HEK293 (cell line): ENCODE results near the gene PAQR6.

Source experiments
- CTCF ChIA-PET: fragments of 350-600 bp; formaldehyde crosslinking; extraction: SDS; loops from one replicate; lab custom pipeline; 2021; ENCODE audit warnings: antibody characterized with exemption; lab: Yijun Ruan, JAX
- POLR2A ChIA-PET: fragments of 300-600 bp; formaldehyde crosslinking; extraction: SDS; loops from one replicate; lab custom pipeline; 2020; ENCODE audit warnings: antibody characterized with exemption, inconsistent platforms; lab: Yijun Ruan, JAX
- H3K27ac ChIP-seq: fragments of 200-500 bp; sonication (Bioruptor generic); 2 replicates; pipeline ENCODE4 v1.5.1; 2014; ENCODE audit warnings: low read depth, low read length, control low read depth, inconsistent platforms; ENCODE audit errors: extremely low read depth
- H3K36me3 ChIP-seq, 2 experiments: fragments of 200-500 bp in 1 of 2; sonication (Bioruptor generic) in 1 of 2; 1 replicate in 1 of 2; 2 replicates in 1 of 2; pipeline ENCODE4 v1.5.1; 2014 to 2017; ENCODE audit warnings: inconsistent platforms in 2 of 2, low read length in 2 of 2; ENCODE audit not compliant: control insufficient read depth in 2 of 2, insufficient read depth in 1 of 2
- H3K4me1 ChIP-seq: fragments of 200-500 bp; sonication (Bioruptor generic); 2 replicates; pipeline ENCODE4 v1.5.1; 2014; ENCODE audit warnings: mild to moderate bottlenecking, low read length, inconsistent platforms; ENCODE audit not compliant: control insufficient read depth, insufficient read depth
- H3K4me3 ChIP-seq: 2 replicates; pipeline ENCODE4 v1.5.1; 2011; ENCODE audit warnings: low read depth, mild to moderate bottlenecking, control low read depth, low read length, moderate library complexity
- H3K9me3 ChIP-seq: fragments of 200-500 bp; sonication (Bioruptor generic); 2 replicates; pipeline ENCODE4 v1.5.1; 2014; ENCODE audit warnings: low read depth, low read length, inconsistent platforms; ENCODE audit not compliant: control insufficient read depth, insufficient read depth
- AEBP2 ChIP-seq: fragments of 450-650 bp; formaldehyde crosslinking; IDR thresholded peaks from 2 replicates; pipeline ENCODE4 v1.5.1; 2016; ENCODE audit warnings: missing biosample characterization, missing genetic modification characterization, borderline replicate concordance
- ATF2 ChIP-seq: fragments of 450-650 bp; formaldehyde crosslinking; IDR thresholded peaks from 2 replicates; pipeline ENCODE4 v1.5.1; 2016; ENCODE audit warnings: missing biosample characterization, missing genetic modification characterization, low read depth
- BCL11A ChIP-seq: fragments of 450-650 bp; formaldehyde crosslinking; IDR thresholded peaks from 2 replicates; pipeline ENCODE4 v1.5.1; 2016; ENCODE audit warnings: low read depth, missing biosample characterization, missing genetic modification characterization
- FEZF1 ChIP-seq: fragments of 450-650 bp; formaldehyde crosslinking; IDR thresholded peaks from 2 replicates; pipeline ENCODE4 v1.5.1; 2016; ENCODE audit warnings: missing biosample characterization, missing genetic modification characterization
- KLF17 ChIP-seq: fragments of 450-650 bp; formaldehyde crosslinking; IDR thresholded peaks from 2 replicates; pipeline ENCODE4 v1.5.1; 2016; ENCODE audit warnings: missing biosample characterization, missing genetic modification characterization
- REST ChIP-seq: fragments of 450-650 bp; formaldehyde crosslinking; IDR thresholded peaks from 2 replicates; pipeline ENCODE4 v1.5.1; 2016; ENCODE audit warnings: missing biosample characterization, missing genetic modification characterization
- TRIM28 ChIP-seq: IDR thresholded peaks from 2 replicates; pipeline ENCODE4 v1.6.1; 2011; ENCODE audit warnings: low read length, control low read depth, borderline replicate concordance
- YY2 ChIP-seq: fragments of 450-650 bp; formaldehyde crosslinking; IDR thresholded peaks from 2 replicates; pipeline ENCODE4 v1.5.1; 2016; ENCODE audit warnings: missing biosample characterization, missing genetic modification characterization
- ZBTB10 ChIP-seq: fragments of 450-650 bp; formaldehyde crosslinking; IDR thresholded peaks from 2 replicates; pipeline ENCODE4 v1.5.1; 2016; ENCODE audit warnings: missing biosample characterization, missing genetic modification characterization
- ZFHX2 ChIP-seq: fragments of 450-650 bp; formaldehyde crosslinking; conservative IDR thresholded peaks from 2 replicates; pipeline ENCODE4 v1.5.1; 2016; ENCODE audit warnings: missing biosample characterization, missing genetic modification characterization
- ZNF26 ChIP-seq: fragments of 450-650 bp; formaldehyde crosslinking; IDR thresholded peaks from 2 replicates; pipeline ENCODE4 v1.5.1; 2016; ENCODE audit warnings: missing biosample characterization, missing genetic modification characterization
- ZNF302 ChIP-seq: fragments of 450-650 bp; formaldehyde crosslinking; IDR thresholded peaks from 2 replicates; pipeline ENCODE4 v1.5.1; 2016; ENCODE audit warnings: missing biosample characterization, missing genetic modification characterization, low read depth
- ZNF341 ChIP-seq: fragments of 450-650 bp; formaldehyde crosslinking; IDR thresholded peaks from 2 replicates; pipeline ENCODE4; 2016; ENCODE audit warnings: low read depth, missing biosample characterization, missing genetic modification characterization
- ZNF48 ChIP-seq: fragments of 450-650 bp; formaldehyde crosslinking; IDR thresholded peaks from 2 replicates; pipeline ENCODE4 v1.5.1; 2016; ENCODE audit warnings: missing biosample characterization, missing genetic modification characterization
- ZNF580 ChIP-seq: fragments of 450-650 bp; formaldehyde crosslinking; IDR thresholded peaks from 2 replicates; pipeline ENCODE4 v1.5.1; 2016; ENCODE audit warnings: missing biosample characterization, missing genetic modification characterization
- ZNF707 ChIP-seq: fragments of 450-650 bp; formaldehyde crosslinking; IDR thresholded peaks from 2 replicates; pipeline ENCODE4 v1.5.1; 2016; ENCODE audit warnings: missing biosample characterization, missing genetic modification characterization
- ZNF791 ChIP-seq: fragments of 450-650 bp; formaldehyde crosslinking; IDR thresholded peaks from 2 replicates; pipeline ENCODE4 v1.5.1; 2016; ENCODE audit warnings: missing biosample characterization, missing genetic modification characterization
- ZSCAN18 ChIP-seq: fragments of 450-650 bp; formaldehyde crosslinking; IDR thresholded peaks from 2 replicates; pipeline ENCODE4 v1.5.1; 2016; ENCODE audit warnings: missing biosample characterization, missing genetic modification characterization

Gene PAQR6

GRCh38 chr1:156230473-156230837 lies 17.4 kb downstream of the PAQR6 start:
- TF ChIP-seq TRIM28 = no peak
- no peak for TF ChIP-seq ZNF341 (tag by site-specific recombination)
- no peak for TF ChIP-seq ZNF707 (tag by site-specific recombination)
- no peak for TF ChIP-seq ZSCAN18 (tag by site-specific recombination)
- no peak for TF ChIP-seq FEZF1 (tag by site-specific recombination)
- TF ChIP-seq YY2 = no peak
- no peak for TF ChIP-seq ZNF580 (tag by site-specific recombination)
- TF ChIP-seq REST (tag by site-specific recombination) = no peak
- TF ChIP-seq ZFHX2 (tag by site-specific recombination) = no peak
- no peak for TF ChIP-seq ATF2 (tag by site-specific recombination)
- no peak for TF ChIP-seq ZNF302 (tag by site-specific recombination)
- TF ChIP-seq ZBTB10 (tag by site-specific recombination) = no peak
- no peak for TF ChIP-seq ZNF791 (tag by site-specific recombination)
- no peak for TF ChIP-seq ZNF48
- no peak for TF ChIP-seq AEBP2
- no peak for TF ChIP-seq ZNF26 (tag by site-specific recombination)
- no peak for TF ChIP-seq BCL11A
- no peak for TF ChIP-seq KLF17 (tag by site-specific recombination)
- Histone ChIP-seq H3K9me3 (no peaks in the 10 kb centered on the region), H3K27ac (no peak overlapping the region), H3K4me3 (no peak overlapping the region), H3K36me3 (peaks cover 8 to 18% of the 10 kb centered on the region in 2 experiments; a peak in 2 of 3 replicates), H3K4me1 (no peaks in the 10 kb centered on the region)
- ChIA-PET CTCF (interaction anchor here (8.7 kb wide), 1 partner anchor 85 kb away, joined by 210 read pairs; no protein-coding TSS in a partner anchor), POLR2A (interaction anchor here (1.0 to 1.7 kb wide), 2 partner anchors 18 to 81 kb away, joined by 3 to 4 read pairs; partner anchors contain the start of gene PMF1)
